AG04450 (cell line): ENCODE measurements around the gene GPC5. TPM values are rescaled to one million over a fixed set of nuclear protein-coding genes. Genes with fewer than 3 reads are reported as not detected.
A peak's percentile ranks its signal among the peaks of the same experiment; 100 is the strongest.

ENCODE experiments used
- CTCF ChIA-PET: fragments of 300-600, 350-600 bp; formaldehyde crosslinking; extraction: SDS; loops from one replicate; lab custom pipeline; 2022; ENCODE audit warnings: antibody characterized with exemption, inconsistent platforms; lab: Charles Lee
- POLR2A ChIA-PET: fragments of 350-600 bp; formaldehyde crosslinking; extraction: SDS; loops from one replicate; lab custom pipeline; 2021; ENCODE audit warnings: antibody characterized with exemption, inconsistent platforms; lab: Yijun Ruan, JAX
- DNase-seq: peaks from one replicate; pipeline ENCODE4 v3.0.0-alpha.2; 2011; ENCODE audit warnings: low read depth, low spot score
- H3K27ac ChIP-seq: one replicate; pipeline ENCODE4 v1.5.1; 2012; ENCODE audit warnings: low read depth, low read length, control low read depth
- H3K27me3 ChIP-seq: one replicate; pipeline ENCODE4 v1.6.0; 2012; ENCODE audit warnings: low read length; ENCODE audit not compliant: control insufficient read depth, insufficient read depth
- H3K4me3 ChIP-seq: 2 replicates; pipeline ENCODE4 v1.5.1; 2011; ENCODE audit warnings: mild to moderate bottlenecking, low read depth, low read length, control low read depth
- H3K9me3 ChIP-seq: 2 replicates; pipeline ENCODE4 v1.5.1; 2012; ENCODE audit warnings: low read length; ENCODE audit not compliant: control insufficient read depth, insufficient read depth
- polyA plus RNA-seq: library from polyadenylated mRNA; depleted of rRNA; stranded (reverse); fragments of >200 nt; gene quantifications from 2 replicates; pipeline ENCODE4 v1.2.3, GENCODE V29; 2011
- TF ChIP-seq, protein P1 (sequence below): IDR thresholded peaks from 2 replicates; pipeline ENCODE4 v1.5.1; 2011; ENCODE audit warnings: low read depth, low read length, control low read depth, inconsistent platforms

Gene GPC5
- polyA plus RNA-seq, 1 experiment, result 3.6 TPM

- TF ChIP-seq, protein P1, sequence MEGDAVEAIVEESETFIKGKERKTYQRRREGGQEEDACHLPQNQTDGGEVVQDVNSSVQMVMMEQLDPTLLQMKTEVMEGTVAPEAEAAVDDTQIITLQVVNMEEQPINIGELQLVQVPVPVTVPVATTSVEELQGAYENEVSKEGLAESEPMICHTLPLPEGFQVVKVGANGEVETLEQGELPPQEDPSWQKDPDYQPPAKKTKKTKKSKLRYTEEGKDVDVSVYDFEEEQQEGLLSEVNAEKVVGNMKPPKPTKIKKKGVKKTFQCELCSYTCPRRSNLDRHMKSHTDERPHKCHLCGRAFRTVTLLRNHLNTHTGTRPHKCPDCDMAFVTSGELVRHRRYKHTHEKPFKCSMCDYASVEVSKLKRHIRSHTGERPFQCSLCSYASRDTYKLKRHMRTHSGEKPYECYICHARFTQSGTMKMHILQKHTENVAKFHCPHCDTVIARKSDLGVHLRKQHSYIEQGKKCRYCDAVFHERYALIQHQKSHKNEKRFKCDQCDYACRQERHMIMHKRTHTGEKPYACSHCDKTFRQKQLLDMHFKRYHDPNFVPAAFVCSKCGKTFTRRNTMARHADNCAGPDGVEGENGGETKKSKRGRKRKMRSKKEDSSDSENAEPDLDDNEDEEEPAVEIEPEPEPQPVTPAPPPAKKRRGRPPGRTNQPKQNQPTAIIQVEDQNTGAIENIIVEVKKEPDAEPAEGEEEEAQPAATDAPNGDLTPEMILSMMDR, result no peak
- CTCF ChIA-PET, result no interaction called here
- POLR2A ChIA-PET, result no interaction called here
- Histone ChIP-seq H3K9me3 (no peaks in the 10 kb centered on the region), H3K27ac (no peak overlapping the region), H3K4me3 (no peak overlapping the region), H3K27me3 (no peaks in the 10 kb centered on the region)
- no peak for DNase-seq
Observed at GRCh38 chr13:91598655-91599054, 200.2 kb downstream of the GPC5 start.

GRCh38 chr13:91601273-91601672 is 202.9 kb downstream of the GPC5 start:
- TF ChIP-seq, protein P1, result no peak
- no peak for DNase-seq
- Histone ChIP-seq H3K27me3 (no peaks in the 10 kb centered on the region), H3K9me3 (no peaks in the 10 kb centered on the region), H3K4me3 (no peak overlapping the region), H3K27ac (no peak overlapping the region)
- ChIA-PET CTCF (no interaction called here), POLR2A (no interaction called here)

DNA sequence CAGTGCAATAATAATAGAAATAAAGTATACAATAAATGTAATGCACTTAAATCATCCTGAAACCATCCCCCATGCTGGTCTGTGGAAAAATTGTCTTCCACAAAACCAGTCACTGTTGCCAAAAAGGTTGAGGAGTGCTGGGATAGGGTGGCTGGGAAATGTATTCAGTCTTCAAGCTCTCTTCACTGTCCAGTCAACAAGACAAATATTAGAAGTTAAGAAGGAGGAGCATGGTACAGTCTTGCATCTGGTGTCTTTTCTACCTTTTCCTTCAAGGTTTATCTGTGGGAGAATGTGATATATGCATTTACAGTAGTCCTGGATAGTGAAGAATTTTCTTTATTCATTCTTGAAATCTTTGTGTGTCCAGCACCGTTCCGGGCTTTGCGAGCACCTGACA is 203.4 kb downstream of the GPC5 start:
- Histone ChIP-seq H3K9me3 (no peaks in the 10 kb centered on the region), H3K27ac (no peak overlapping the region), H3K27me3 (no peaks in the 10 kb centered on the region), H3K4me3 (no peak overlapping the region)
- ChIA-PET CTCF (no interaction called here), POLR2A (no interaction called here)
- TF ChIP-seq, protein P1, result no peak
- no peak for DNase-seq

GRCh38 chr13:91609353-91609752 is 210.9 kb downstream of the GPC5 start:
- peak; percentile 8 for DNase-seq
- no peaks in the 10 kb centered on the region for H3K9me3 ChIP-seq
- no peaks in the 10 kb centered on the region for H3K27me3 ChIP-seq
- H3K27ac ChIP-seq, result no peak overlapping the region
- TF ChIP-seq, protein P1, result no peak
- ChIA-PET POLR2A (no interaction called here), CTCF (no interaction called here)
- no peak overlapping the region for H3K4me3 ChIP-seq

DNA sequence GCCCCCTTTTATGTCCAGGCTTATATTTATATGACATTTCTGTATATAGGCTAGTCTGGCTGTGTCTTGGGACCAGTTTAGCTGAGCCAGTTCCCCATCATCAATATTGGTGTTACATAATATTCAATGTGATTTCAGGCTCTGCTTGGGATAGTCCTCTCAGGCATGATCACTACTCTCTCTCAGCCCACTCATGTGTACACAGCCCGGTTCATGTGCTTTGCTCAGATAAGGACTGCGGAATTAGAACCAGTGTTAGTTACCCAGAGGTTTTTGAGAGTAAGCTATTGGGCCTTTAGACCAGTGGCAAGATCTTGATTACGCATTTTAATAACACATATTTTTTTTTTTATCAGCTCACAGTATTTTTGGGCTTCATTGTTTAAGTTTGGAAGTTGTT is 219.9 kb downstream of the GPC5 start:
- Histone ChIP-seq H3K27ac (no peak overlapping the region), H3K4me3 (no peak overlapping the region), H3K27me3 (no peaks in the 10 kb centered on the region), H3K9me3 (no peaks in the 10 kb centered on the region)
- no peak for DNase-seq
- TF ChIP-seq, protein P1, result no peak
- ChIA-PET CTCF (no interaction called here), POLR2A (no interaction called here)
